CD4-positive, alpha-beta T cell treated with Interferon alpha-2 for 1 hour (primary cell): ENCODE results near the gene SLC12A5.

Experiments
- DNase-seq, 2 donors: peaks; one replicate each; pipeline ENCODE4 v3.0.0-alpha.2; 2020 to 2022

Gene SLC12A5

GRCh38 chr20:46028110-46028509 is 905 bp upstream of the SLC12A5 start:
- DNase-seq = no peak

GRCh38 chr20:46030284-46031013 is 1.4 kb downstream of the SLC12A5 start:
- no peak for DNase-seq

GRCh38 chr20:46031014-46031569 is 2.1 kb downstream of the SLC12A5 start:
- DNase-seq = no peak

GRCh38 chr20:46031701-46032254 is 2.8 kb downstream of the SLC12A5 start:
- no peak for DNase-seq

GRCh38 chr20:46034039-46034438 is 5.0 kb downstream of the SLC12A5 start:
- DNase-seq = no peak

GRCh38 chr20:46035253-46035652 is 6.2 kb downstream of the SLC12A5 start:
- no peak for DNase-seq

- no peak for DNase-seq
These were observed 6.7 kb downstream of the SLC12A5 start for GRCh38 chr20:46035713-46036112.

- no peak for DNase-seq
These were observed 7.4 kb downstream of the SLC12A5 start for GRCh38 chr20:46036370-46036769.

GRCh38 chr20:46037036-46037435 is 8.0 kb downstream of the SLC12A5 start:
- DNase-seq = no peak

GRCh38 chr20:46040902-46041535 is 12.0 kb downstream of the SLC12A5 start:
- peak in 1 of 2 donors; percentile 30 for DNase-seq

GRCh38 chr20:46043556-46043955 is 14.5 kb downstream of the SLC12A5 start:
- DNase-seq = no peak

GRCh38 chr20:46044896-46045295 is 15.9 kb downstream of the SLC12A5 start:
- DNase-seq = no peak

- DNase-seq = no peak
These were observed 17.7 kb downstream of the SLC12A5 start for GRCh38 chr20:46046588-46047310.

GRCh38 chr20:46047821-46048220 is 18.8 kb downstream of the SLC12A5 start:
- no peak for DNase-seq

- DNase-seq = no peak
These were observed 20.2 kb downstream of the SLC12A5 start for GRCh38 chr20:46049190-46049589.

GRCh38 chr20:46049815-46050214 is 20.8 kb downstream of the SLC12A5 start:
- DNase-seq = no peak

GRCh38 chr20:46050444-46050843 is 21.4 kb downstream of the SLC12A5 start:
- no peak for DNase-seq

GRCh38 chr20:46050885-46051284 is 21.9 kb downstream of the SLC12A5 start:
- DNase-seq = no peak

- DNase-seq = no peak
These were observed 22.7 kb downstream of the SLC12A5 start for GRCh38 chr20:46051556-46052308.

GRCh38 chr20:46053416-46053815 is 24.4 kb downstream of the SLC12A5 start:
- DNase-seq = no peak

- DNase-seq = no peak
These were observed 25.6 kb downstream of the SLC12A5 start for GRCh38 chr20:46054606-46055005.

- no peak for DNase-seq
These were observed 26.3 kb downstream of the SLC12A5 start for GRCh38 chr20:46055269-46055668.
